ENCODE data around the gene FTL. TPM values are rescaled to one million over a fixed set of nuclear protein-coding genes. Genes with fewer than 3 reads are reported as not detected.

FTL gene
- total and polyA plus RNA-seq, 8 donors: 1,292 to 8,824 (median 3,975) TPM

DNA sequence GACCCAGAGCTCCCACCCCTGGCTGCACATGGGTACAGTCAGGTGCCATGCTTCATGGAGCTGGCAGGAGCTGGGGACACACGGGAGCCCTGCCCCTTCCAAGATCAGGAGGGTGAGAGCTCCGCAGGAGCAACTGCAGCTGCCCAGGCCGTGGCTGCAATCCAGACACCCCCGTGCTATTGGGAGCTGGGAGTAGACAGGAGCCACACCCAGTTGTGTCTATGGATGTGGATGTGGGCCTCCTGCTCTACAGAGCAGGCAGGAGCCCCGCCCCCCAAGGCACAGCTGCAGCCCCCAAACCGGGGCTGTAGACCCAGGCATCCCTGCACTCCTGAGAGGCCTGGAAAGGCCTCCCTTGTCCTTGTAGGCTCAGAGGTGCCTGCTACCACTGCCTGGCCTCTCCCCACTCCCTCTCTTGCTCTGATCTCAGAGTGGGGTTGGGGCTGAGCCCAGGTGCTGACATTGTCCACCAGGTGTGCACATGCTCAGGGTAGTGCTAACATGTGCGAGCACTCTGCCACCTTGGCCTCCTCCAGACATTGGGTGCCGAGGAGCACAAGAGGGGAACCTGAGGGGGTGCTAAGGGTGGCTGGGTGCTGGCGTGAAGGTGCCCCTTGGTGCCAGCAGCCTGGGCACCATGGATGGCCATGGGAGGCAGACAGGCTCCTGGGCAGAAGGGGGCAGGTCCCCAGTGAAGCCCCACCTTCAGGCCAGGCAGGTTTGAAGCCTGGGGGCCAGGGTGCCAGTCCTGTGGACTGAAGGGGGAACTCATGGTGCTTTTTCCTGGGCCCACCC lies 18.4 kb upstream of the FTL start:
- Histone ChIP-seq H3K27ac (no peak overlapping the region), H3K36me3 (no peaks in the 10 kb centered on the region), H3K4me1 (no peaks in the 10 kb centered on the region), H3K27me3 (no peaks in the 10 kb centered on the region), H3K4me3 (no peak overlapping the region), H3K9me3 (peaks cover 0 to 8% (median 3%) of the 10 kb centered on the region in 4 donors)
- intact Hi-C loops (cut with DNase I; ENCODE audit: low total_unique reads): no loop called here
- no peak for DNase-seq
- 54 to 64% (median 62%) methylated on average over 2 to 9 of the region's 9 CpGs for whole genome bisulfite sequencing, 5 donors
- TF ChIP-seq, protein P1, sequence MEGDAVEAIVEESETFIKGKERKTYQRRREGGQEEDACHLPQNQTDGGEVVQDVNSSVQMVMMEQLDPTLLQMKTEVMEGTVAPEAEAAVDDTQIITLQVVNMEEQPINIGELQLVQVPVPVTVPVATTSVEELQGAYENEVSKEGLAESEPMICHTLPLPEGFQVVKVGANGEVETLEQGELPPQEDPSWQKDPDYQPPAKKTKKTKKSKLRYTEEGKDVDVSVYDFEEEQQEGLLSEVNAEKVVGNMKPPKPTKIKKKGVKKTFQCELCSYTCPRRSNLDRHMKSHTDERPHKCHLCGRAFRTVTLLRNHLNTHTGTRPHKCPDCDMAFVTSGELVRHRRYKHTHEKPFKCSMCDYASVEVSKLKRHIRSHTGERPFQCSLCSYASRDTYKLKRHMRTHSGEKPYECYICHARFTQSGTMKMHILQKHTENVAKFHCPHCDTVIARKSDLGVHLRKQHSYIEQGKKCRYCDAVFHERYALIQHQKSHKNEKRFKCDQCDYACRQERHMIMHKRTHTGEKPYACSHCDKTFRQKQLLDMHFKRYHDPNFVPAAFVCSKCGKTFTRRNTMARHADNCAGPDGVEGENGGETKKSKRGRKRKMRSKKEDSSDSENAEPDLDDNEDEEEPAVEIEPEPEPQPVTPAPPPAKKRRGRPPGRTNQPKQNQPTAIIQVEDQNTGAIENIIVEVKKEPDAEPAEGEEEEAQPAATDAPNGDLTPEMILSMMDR (IDR thresholded peaks at IDR 0.05): no peak
- TF ChIP-seq EP300 (IDR thresholded peaks at IDR 0.05): no peak
- no peak for TF ChIP-seq POLR2AphosphoS5 (IDR thresholded peaks at IDR 0.05)
- TF ChIP-seq POLR2A (IDR thresholded peaks at IDR 0.05): no peak

DNA sequence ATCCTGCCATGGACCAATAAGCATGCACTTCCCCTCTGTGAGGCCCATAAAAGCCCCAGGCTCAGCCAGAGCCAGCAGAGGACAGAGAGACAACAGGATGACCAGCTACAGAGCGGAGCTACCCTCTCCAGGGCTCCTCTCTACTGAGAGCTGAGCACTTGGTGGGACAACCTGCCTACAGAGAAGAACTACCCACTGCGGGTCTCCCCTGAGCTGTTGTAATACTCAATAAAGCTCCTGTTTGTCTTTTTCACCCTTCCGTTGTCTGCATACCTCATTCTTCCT lies 17.9 kb upstream of the FTL start:
- H3K4me3 ChIP-seq: no peak overlapping the region
- DNase-seq: no peak
- TF ChIP-seq POLR2A (IDR thresholded peaks at IDR 0.05): no peak
- TF ChIP-seq EP300 (IDR thresholded peaks at IDR 0.05): no peak
- TF ChIP-seq POLR2AphosphoS5 (IDR thresholded peaks at IDR 0.05): no peak
- TF ChIP-seq, protein P1 (IDR thresholded peaks at IDR 0.05): no peak
- intact Hi-C loops (cut with DNase I; ENCODE audit: low total_unique reads): no loop called here
- peaks cover 0 to 8% (median 3%) of the 10 kb centered on the region in 4 donors for H3K9me3 ChIP-seq
- H3K27ac ChIP-seq: no peak overlapping the region
- H3K4me1 ChIP-seq: no peaks in the 10 kb centered on the region
- no peaks in the 10 kb centered on the region for H3K36me3 ChIP-seq
- WGBS, 5 donors: 88 to 100% (median 97%) methylated on average over 2 to 3 of the region's 3 CpGs
- H3K27me3 ChIP-seq: no peaks in the 10 kb centered on the region

DNA sequence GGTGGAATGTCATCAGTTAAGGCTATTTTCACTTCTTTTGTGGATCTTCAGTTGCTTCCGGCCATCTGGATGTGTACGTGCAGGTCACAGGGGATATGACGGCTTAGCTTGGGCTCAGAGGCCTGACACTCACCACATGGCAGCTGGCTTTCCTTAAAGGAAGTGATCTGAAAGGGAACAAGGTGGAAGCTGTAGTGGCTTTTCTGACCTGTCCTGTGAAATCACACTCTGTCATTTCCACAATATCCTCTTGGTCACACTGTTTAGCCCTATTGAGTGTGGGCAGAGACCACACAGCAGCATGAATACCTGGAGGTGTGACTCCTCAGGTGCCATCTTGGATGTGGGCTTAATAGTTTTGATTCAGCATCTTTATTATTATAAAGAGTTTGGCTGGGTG lies 14.9 kb upstream of the FTL start:
- intact Hi-C loops (cut with DNase I; ENCODE audit: low total_unique reads): no loop called here
- H3K4me3 ChIP-seq: no peak overlapping the region
- TF ChIP-seq EP300 (IDR thresholded peaks at IDR 0.05) (no peak), POLR2A (IDR thresholded peaks at IDR 0.05) (no peak), POLR2AphosphoS5 (IDR thresholded peaks at IDR 0.05) (no peak)
- TF ChIP-seq, protein P1 (IDR thresholded peaks at IDR 0.05): no peak
- no peaks in the 10 kb centered on the region for H3K27me3 ChIP-seq
- H3K36me3 ChIP-seq: no peaks in the 10 kb centered on the region
- H3K9me3 ChIP-seq: peaks cover 0 to 8% (median 3%) of the 10 kb centered on the region in 4 donors
- 56 to 89% (median 79%) methylated on average over 3 of the region's 3 CpGs for WGBS, 5 donors
- no peak overlapping the region for H3K27ac ChIP-seq
- peak in 1 of 2 donors; percentile 43 for DNase-seq
- H3K4me1 ChIP-seq: peaks cover 0 to 15% (median 7%) of the 10 kb centered on the region in 4 donors

DNA sequence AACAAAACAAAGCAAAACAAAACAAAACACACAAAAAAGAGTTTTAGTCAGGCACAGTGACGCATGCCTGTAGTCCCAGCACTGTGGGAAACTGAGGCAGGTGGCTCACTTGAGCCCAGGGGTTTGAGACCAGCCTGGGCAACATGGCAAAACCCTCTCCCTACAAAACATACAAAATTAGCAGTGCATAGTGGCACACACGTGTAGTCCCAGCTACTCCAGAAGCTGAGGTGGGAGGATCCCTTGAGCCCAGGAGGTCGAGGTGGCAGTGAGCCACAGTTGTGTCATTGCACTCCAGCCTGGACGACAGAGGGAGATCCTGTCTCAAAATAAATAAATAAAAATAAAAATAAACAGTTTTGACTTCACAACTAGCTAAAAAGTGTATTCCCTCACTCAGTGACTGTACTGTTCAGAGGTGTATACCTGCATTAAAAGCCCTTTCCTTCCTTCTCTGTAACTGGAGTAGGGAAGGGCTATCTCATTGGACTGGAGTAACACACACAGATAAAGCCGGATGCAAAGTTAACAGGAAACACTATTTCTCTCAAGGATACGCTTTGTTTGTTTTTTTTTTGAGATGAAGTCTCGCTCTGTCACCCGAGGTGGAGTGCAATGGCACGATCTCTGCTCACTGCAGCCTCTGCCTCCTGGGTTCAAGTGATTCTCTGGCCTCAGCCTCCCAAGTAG lies 14.1 kb upstream of the FTL start:
- Histone ChIP-seq H3K36me3 (peaks cover 0 to under 1% (median under 1%) of the 10 kb centered on the region in 4 donors), H3K9me3 (peaks cover 0 to 8% (median 3%) of the 10 kb centered on the region in 4 donors), H3K4me3 (no peak overlapping the region), H3K27me3 (no peaks in the 10 kb centered on the region), H3K4me1 (peaks cover 7 to 23% (median 15%) of the 10 kb centered on the region in 4 donors), H3K27ac (peak overlapping the region in 1 of 5 donors; percentile 9)
- intact Hi-C loops (cut with DNase I; ENCODE audit: low total_unique reads): no loop called here
- TF ChIP-seq EP300 (IDR thresholded peaks at IDR 0.05): no peak
- TF ChIP-seq POLR2AphosphoS5 (IDR thresholded peaks at IDR 0.05): no peak
- TF ChIP-seq, protein P1 (IDR thresholded peaks at IDR 0.05): no peak
- no peak for TF ChIP-seq POLR2A (IDR thresholded peaks at IDR 0.05)
- peak in 1 of 2 donors; percentile 64 for DNase-seq
- WGBS, 5 donors: 27 to 44% (median 29%) methylated on average over 9 of the region's 9 CpGs
